CD8-positive, alpha-beta memory T cell (primary cell): ENCODE data around the gene KCTD12. TPM values are rescaled to one million over a fixed set of nuclear protein-coding genes. Genes with fewer than 3 reads are reported as not detected.

Experiments used
- CTCF ChIA-PET: fragments of 350-600 bp; sonication (Branson Sonifier 250); formaldehyde crosslinking; loops from one replicate; lab custom pipeline; 2021; ENCODE audit warnings: antibody characterized with exemption; lab: Charles Lee
- POLR2A ChIA-PET: fragments of 350-600 bp; sonication (Branson Sonifier 250); formaldehyde crosslinking; loops from one replicate; lab custom pipeline; 2021; ENCODE audit warnings: antibody characterized with exemption; lab: Charles Lee
- DNase-seq, 5 donors: peaks; one replicate each; pipeline versions ENCODE4 v3.0.0 to v3.0.0-alpha.2; 2020 to 2022; ENCODE audit warnings: mixed read lengths in 1 of 5
- H3K27ac ChIP-seq: one replicate; pipeline ENCODE4 v1.7.0; 2013; ENCODE audit warnings: low read depth, mild to moderate bottlenecking, low read length, moderate library complexity
- H3K27me3 ChIP-seq: 2 replicates; pipeline ENCODE4 v1.7.0; 2013; ENCODE audit warnings: low read length, mild to moderate bottlenecking; ENCODE audit not compliant: insufficient read depth, poor library complexity, severe bottlenecking
- H3K36me3 ChIP-seq: 2 replicates; pipeline ENCODE4 v1.7.0; 2013; ENCODE audit warnings: mild to moderate bottlenecking, low read length, moderate library complexity; ENCODE audit not compliant: insufficient read depth
- H3K4me1 ChIP-seq: 2 replicates; pipeline ENCODE4 v1.7.0; 2013; ENCODE audit warnings: mild to moderate bottlenecking, low read length, moderate library complexity; ENCODE audit not compliant: insufficient read depth
- H3K4me3 ChIP-seq: 2 replicates; pipeline ENCODE4 v1.7.0; 2013; ENCODE audit warnings: mild to moderate bottlenecking, low read length
- H3K9me3 ChIP-seq: 2 replicates; pipeline ENCODE4 v1.7.0; 2013; ENCODE audit warnings: mild to moderate bottlenecking, low read length
- H3K27ac Mint-ChIP-seq, 8 donors: one replicate each; pipeline ENCODE4 v1.8.0; 2020 to 2021; ENCODE audit warnings: mixed read lengths in 8 of 8, mild to moderate bottlenecking in 6 of 8, inconsistent platforms in 3 of 8, moderate library complexity in 3 of 8
- H3K27me3 Mint-ChIP-seq, 2 donors: one replicate each; pipeline ENCODE4 v1.8.0; 2020 to 2021; ENCODE audit warnings: mixed read lengths in 2 of 2, mild to moderate bottlenecking in 1 of 2, moderate library complexity in 1 of 2
- H3K36me3 Mint-ChIP-seq, 3 donors: one replicate each; pipeline ENCODE4 v1.8.0; 2020 to 2021; ENCODE audit warnings: mixed read lengths in 3 of 3, inconsistent platforms in 1 of 3, mild to moderate bottlenecking in 1 of 3
- H3K4me1 Mint-ChIP-seq, 3 donors: one replicate each; pipeline ENCODE4 v1.8.0; 2020 to 2021; ENCODE audit warnings: mixed read lengths in 3 of 3, inconsistent platforms in 1 of 3, mild to moderate bottlenecking in 1 of 3
- H3K4me3 Mint-ChIP-seq, 7 donors: one replicate each; pipeline ENCODE4 v1.8.0; 2020 to 2021; ENCODE audit warnings: mixed read lengths in 7 of 7, mild to moderate bottlenecking in 6 of 7, moderate library complexity in 4 of 7, inconsistent platforms in 2 of 7
- H3K9me3 Mint-ChIP-seq, 5 donors: one replicate each; pipeline ENCODE4 v1.8.0; 2020 to 2022; ENCODE audit warnings: mixed read lengths in 5 of 5, mild to moderate bottlenecking in 3 of 5, moderate library complexity in 2 of 5, inconsistent platforms in 1 of 5
- polyA plus RNA-seq: library from polyadenylated mRNA; unstranded; fragments of 300-500 nt; fragmentation: Illumina TruSeq; gene quantifications from one replicate; pipeline ENCODE4 v1.2.3, GENCODE V29; 2021
- total RNA-seq, 2 experiments: library from RNA; stranded (reverse); gene quantifications; one replicate each; pipeline ENCODE4 v1.2.3, GENCODE V29; 2021

The KCTD12 gene
- total and polyA plus RNA-seq, 3 experiments from 2014 or later = 0.07 to 5.8 (median 5.1) TPM

- Histone ChIP-seq H3K4me1 (no peaks in the 10 kb centered on the region), H3K27me3 (no peaks in the 10 kb centered on the region), H3K4me3 (no peak overlapping the region), H3K36me3 (no peaks in the 10 kb centered on the region), H3K27ac (no peak overlapping the region), H3K9me3 (no peaks in the 10 kb centered on the region)
- Mint-ChIP-seq H3K9me3 (no peaks in the 10 kb centered on the region), H3K4me3 (no peak overlapping the region), H3K27ac (no peak overlapping the region), H3K27me3 (peaks cover 14 to 52% of the 10 kb centered on the region in 2 donors), H3K4me1 (no peaks in the 10 kb centered on the region), H3K36me3 (no peaks in the 10 kb centered on the region)
- ChIA-PET POLR2A (no interaction called here), CTCF (interaction anchor here (1.0 kb wide), 1 partner anchor 11 kb away, joined by 3 read pairs; no protein-coding TSS in a partner anchor)
- DNase-seq = no peak
These were observed 52.7 kb downstream of the KCTD12 start for GRCh38 chr13:76833441-76833954.

DNA sequence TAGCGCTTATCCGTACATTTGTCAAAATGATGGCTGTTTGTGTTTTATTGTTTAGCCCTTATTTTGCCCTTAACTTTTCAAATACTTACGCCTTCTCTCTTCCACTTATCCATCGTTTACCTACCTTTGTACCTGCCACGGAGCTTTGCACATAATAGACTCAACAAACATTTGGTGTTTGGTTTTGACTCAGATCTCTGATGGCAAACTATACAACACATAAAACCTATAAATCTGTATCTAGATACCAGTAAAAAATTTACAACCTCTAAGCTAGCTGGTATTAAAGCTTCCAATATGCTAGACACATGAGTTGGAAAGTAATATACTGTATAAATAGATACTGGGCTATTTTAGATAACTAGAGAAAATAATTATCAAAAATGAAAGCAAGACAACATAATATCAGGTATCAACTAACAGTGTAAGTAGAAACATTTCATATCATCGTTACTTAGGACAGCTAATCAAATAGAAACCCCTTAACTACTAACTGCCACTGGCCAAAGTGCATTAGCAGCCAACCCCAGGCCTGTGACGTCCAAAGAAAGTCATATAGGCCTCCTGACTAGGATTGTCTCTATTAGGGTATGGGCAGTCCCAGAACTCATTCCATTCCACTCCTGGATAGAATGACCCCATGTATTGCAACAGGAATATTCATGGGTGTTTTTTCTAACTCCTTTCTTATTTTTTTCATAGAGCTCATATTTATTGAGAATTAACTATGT is 53.8 kb downstream of the KCTD12 start:
- H3K27ac Mint-ChIP-seq = no peak overlapping the region
- no peaks in the 10 kb centered on the region for H3K4me1 Mint-ChIP-seq
- Histone ChIP-seq H3K4me1 (no peaks in the 10 kb centered on the region), H3K36me3 (no peaks in the 10 kb centered on the region), H3K9me3 (no peaks in the 10 kb centered on the region), H3K27me3 (no peaks in the 10 kb centered on the region), H3K4me3 (no peak overlapping the region), H3K27ac (no peak overlapping the region)
- peaks cover 14 to 48% of the 10 kb centered on the region in 2 donors for H3K27me3 Mint-ChIP-seq
- DNase-seq = no peak
- no peaks in the 10 kb centered on the region for H3K36me3 Mint-ChIP-seq
- ChIA-PET POLR2A (no interaction called here), CTCF (interaction anchor here (1.0 kb wide), 1 partner anchor 9 kb away, joined by 3 read pairs; no protein-coding TSS in a partner anchor)
- H3K9me3 Mint-ChIP-seq = no peaks in the 10 kb centered on the region
- H3K4me3 Mint-ChIP-seq = no peak overlapping the region

- Mint-ChIP-seq H3K4me3 (no peak overlapping the region), H3K9me3 (no peaks in the 10 kb centered on the region), H3K27me3 (peaks cover 3 to 36% of the 10 kb centered on the region in 2 donors), H3K27ac (no peak overlapping the region), H3K4me1 (no peaks in the 10 kb centered on the region), H3K36me3 (no peaks in the 10 kb centered on the region)
- Histone ChIP-seq H3K27me3 (no peaks in the 10 kb centered on the region), H3K4me3 (no peak overlapping the region), H3K27ac (no peak overlapping the region), H3K36me3 (no peaks in the 10 kb centered on the region), H3K4me1 (no peaks in the 10 kb centered on the region), H3K9me3 (no peaks in the 10 kb centered on the region)
- POLR2A ChIA-PET = no interaction called here
- no peak for DNase-seq
- CTCF ChIA-PET = no interaction called here
These were observed 55.4 kb downstream of the KCTD12 start for GRCh38 chr13:76830805-76831204.

Other genes with a start within 250 kb of the KCTD12 start
- gene ACOD1, start 62.1 kb upstream of the KCTD12 start, total RNA-seq = not detected
- gene ACOD1, start 62.1 kb upstream of the KCTD12 start, polyA plus RNA-seq = not detected
- 10 to 100 TPM; 14.0 to 15.9 TPM for gene CLN5, start 105.7 kb upstream of the KCTD12 start, total RNA-seq
- 12.0 TPM for gene CLN5, start 105.7 kb upstream of the KCTD12 start, polyA plus RNA-seq
- gene FBXL3, start 140.8 kb upstream of the KCTD12 start, total RNA-seq = 10 to 100 TPM; 41.7 to 45.0 TPM
- 34.5 TPM for gene FBXL3, start 140.8 kb upstream of the KCTD12 start, polyA plus RNA-seq